ENCODE results near the gene MRPL27.
A peak's percentile ranks its signal among the peaks of the same experiment; 100 is the strongest.

MRPL27 gene

DNA sequence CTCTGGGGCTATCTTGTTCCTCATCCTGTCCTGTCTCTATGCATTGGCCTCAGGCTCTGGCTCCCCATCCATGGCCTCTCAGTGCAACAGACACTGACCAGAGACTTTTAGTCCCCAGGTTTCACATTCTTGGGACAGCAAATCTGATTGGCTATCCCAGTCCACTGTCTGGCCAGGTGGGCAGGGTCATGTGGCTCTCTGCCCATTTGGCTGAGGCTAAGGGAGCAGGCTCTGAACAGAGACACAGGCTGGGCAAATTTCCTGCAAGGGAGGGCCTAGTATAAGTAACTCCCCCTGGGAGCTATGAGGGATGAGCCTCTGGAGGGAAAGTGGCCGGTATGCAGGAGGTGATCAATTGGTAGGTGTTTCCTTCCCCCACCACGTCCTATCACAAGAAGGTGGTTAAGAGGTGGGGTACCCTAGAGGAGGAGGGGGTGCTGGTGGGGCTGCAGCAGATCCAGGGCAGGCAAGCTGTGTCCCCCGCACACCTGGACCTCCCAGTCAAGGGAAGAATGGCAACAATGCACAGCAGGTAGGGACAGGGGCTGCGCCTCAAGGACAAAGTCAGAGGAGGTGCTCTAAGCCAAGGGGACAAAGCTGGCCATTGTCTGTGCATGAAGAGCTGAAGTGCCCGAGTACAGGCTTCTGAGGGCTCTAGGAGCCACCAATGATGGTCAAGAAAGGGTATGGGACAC is 13.8 kb downstream of the MRPL27 start:
- DNase-seq = no peak

DNA sequence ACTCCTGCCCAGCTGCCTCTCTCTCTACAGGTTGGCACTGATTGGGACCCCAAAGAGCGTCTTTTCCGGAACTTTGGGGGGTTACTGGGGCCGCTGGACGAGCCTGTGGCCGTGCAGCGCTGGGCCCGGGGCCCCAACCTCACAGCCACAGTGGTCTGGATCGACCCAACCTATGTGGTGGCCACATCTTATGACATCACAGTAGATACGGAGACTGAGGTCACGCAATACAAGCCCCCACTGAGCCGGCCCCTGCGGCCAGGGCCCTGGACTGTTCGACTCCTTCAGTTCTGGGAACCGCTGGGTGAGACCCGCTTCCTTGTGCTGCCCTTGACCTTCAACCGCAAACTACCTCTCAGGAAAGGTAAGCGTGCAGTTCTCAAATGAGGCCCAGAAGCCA is 14.8 kb downstream of the MRPL27 start:
- no peak for DNase-seq

DNA sequence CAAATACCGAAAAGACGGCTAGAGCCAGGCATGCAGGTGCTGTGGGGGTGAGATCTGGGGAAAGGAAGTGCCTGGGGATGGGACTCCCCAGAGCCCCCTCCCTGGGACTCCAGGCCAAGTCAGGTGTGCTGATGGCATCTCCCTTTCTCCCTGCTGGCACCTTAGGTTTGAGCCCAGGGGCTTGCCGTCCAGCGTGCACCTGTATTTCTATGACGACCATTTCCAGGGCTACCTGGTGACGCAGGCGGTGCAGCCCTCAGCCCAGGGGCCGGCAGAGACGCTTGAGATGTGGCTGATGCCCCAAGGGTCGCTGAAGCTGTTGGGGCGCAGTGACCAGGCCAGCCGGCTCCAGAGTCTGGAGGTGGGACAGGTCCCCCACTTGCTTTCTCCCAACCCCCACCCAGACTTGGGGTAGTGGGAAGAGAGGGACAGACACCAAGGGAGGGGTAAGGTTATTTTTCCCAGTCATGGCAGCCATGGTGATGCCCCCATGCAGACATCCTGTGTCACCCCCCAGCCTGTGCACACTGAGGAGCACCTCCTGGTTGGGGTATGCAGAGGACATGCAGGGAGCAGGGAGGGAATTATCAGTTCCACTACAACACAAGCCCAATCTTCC is 16.0 kb downstream of the MRPL27 start:
- DNase-seq = no peak

DNA sequence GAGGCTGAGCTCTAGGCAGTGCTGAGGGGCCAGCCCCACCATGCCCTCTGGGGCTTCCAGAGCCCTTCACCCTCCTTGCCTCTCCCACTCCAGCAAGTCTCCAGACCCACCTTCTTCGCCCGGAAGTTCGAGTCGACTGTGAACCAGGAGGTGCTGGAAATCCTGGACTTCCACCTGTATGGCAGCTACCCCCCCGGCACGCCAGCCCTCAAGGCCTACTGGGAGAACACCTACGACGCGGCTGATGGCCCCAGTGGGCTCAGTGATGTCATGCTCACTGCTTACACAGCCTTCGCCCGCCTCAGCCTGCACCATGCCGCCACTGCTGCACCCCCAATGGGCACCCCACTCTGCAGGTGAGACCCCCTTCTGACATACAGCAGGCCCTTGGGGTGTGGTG is 16.6 kb downstream of the MRPL27 start:
- no peak for DNase-seq

DNA sequence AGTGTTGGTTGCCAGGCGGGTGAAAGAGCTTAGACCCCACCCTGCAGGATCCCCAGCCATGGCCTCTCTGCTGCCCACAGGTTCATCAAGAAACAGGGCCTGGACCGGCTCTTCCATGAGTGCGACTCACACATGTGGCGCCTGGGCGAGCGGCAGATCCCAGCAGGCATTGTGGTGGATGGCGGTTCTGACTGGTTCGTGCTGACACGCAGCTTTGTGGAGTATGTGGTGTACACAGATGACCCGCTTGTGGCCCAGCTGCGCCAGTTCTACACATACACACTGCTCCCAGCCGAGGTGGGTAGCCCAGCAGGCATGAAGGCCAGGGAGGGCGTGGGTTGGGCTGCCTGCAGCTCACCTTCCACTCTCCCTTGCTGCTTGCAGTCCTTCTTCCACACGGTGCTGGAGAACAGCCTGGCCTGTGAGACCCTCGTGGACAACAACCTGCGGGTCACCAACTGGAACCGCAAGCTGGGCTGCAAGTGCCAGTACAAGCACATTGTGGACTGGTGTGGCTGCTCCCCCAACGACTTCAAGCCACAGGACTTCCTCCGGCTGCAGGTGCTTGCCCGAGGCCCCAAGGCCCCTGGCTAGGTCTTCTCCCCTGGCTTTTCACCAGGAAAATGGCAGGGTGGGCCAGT is 17.2 kb downstream of the MRPL27 start:
- no peak for DNase-seq

DNA sequence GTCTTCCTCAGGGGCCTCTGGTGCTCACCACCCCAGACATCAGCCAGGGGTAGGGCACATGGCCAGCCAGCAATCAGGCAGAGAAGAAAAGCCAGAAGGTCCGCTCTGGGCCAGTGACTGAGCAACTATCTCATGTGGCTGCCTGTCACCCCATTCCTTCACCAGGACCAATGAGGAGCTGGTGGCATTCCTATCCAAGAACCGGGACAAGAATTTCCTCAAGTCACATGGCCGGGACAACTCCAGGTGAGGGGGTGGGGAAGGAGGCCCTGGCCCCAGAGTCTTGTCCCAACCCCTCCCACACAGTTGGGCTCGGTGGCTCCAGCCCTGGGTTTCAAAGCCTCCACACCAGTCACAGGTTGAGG is 17.7 kb downstream of the MRPL27 start:
- no peak for DNase-seq

DNA sequence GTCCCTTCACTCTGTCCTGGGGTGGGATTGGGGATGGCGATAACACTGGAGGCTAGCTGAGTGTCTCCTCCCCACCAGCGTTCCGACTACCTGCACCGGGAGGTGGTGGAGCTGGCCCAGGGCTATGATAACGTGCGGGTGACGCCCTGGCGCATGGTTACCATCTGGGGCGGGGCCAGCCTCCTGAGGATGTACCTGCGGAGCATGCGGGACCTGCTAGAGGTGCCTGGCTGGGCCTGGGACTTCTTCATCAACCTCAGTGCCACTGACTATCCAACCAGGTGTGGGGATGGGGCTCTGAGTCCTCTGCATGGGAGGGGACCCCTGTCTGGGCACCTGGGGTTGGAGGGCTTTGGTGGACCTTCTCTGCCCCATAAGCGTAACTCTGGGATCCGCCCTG is 18.2 kb downstream of the MRPL27 start:
- no peak for DNase-seq

DNA sequence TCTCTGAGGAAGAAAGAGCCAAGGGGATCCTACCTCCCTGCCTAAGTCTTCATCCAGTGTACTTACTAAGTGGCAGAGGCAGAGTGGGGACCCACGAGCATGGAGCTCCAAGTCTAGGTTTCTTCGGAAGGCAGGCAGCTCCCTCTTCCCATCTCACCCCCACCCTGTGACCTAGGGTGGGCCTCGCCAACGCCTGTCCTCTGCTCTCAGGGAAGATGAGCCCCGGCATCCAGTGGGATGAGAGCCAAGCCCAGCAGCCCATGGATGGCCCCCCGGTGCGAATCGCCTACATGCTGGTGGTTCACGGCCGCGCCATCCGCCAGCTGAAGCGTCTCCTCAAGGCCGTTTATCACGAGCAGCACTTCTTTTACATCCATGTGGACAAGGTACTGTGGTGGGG is 18.8 kb downstream of the MRPL27 start:
- no peak for DNase-seq

DNA sequence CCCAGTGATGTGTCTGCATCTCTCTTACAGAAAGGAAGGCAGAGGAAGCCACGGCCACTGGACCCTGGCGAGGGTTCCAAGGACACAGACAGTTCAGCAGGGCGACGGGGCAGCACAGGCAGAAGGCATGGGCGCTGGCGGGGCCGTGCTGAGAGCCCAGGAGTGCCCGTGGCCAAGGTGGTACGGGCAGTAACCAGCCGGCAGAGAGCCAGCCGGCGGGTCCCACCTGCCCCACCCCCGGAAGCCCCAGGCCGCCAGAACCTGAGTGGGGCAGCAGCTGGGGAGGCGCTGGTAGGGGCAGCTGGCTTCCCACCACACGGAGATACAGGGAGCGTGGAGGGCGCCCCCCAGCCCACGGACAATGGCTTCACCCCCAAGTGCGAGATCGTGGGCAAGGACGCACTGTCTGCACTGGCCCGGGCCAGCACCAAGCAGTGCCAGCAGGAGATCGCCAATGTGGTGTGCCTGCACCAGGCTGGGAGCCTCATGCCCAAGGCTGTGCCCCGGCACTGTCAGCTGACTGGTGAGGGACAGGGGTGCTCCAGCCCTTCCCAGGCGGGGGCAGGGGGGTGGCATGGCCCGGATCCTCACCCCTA is 19.3 kb downstream of the MRPL27 start:
- DNase-seq = no peak

DNA sequence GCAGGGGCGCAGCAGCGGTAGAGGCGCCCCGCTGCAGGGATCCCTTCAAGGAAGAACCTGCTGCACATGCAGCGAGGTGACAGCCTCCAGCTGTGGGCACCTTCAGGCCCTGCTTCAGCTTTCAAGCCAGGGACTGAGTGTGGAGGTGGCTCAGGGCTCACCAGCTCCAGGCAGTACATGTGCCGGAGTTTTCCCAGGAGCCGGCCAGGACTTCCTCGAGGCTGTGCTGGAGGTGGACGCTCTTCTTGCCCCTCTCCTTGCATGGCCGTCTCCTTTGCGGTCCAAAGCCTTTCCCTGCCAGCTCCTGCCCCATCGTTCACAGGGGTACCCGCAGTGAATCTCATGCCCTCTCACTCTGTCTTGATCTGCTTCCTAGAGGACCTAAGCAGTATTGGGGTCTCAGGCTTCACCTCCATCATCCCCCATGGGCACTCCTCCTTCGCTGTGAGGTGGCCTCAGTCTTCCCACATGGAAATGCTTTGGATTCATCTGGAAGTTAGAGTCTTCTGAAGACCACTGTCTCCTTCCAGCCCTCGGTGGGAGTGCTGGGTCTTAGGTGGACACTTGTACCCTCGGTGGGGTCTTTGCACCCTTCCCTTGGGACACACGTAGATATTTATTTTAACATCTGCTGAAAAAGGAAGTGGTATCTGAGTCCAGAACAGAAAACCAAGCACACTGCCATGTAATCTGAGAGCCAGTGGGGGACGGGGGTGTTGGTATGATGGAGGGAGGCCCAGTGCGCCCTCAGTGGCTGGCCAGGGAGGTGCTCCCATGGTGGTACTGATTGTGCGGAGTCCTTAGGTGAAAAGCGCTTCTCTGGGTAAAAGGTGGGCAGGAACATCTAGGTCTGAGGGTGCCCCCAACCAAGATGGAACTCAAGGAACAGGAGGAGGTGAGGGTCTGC is 20.0 kb downstream of the MRPL27 start:
- DNase-seq = no peak

DNA sequence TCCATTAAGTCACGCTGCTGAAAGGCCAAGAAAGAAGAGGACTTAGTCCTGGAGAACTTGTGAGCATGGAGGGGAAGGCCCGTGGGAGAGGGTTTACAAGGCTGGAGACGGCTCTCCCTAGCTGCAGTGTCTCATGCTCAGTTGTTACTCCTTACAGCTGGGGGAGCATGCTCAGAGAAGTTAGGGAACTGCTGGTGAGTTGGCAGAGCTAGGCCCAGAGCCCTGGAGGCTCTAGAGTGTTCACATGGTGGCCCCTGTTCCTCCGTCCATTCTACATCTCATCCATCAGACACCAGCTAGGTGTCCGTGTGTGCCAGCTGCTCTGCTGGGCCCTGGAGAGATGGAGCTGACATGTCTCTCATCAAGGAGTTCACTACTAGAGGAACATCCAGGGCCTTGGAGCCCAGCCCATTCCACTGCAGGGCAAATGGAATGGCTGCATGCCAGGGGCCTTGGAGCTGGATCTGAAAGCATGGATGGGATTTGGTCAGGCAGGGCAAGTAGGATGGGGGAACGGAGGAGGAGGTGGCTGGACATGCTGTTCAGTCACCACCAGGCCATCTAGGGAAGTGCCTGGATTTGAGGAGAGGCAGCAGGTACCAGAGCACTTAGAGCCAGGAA is 20.8 kb downstream of the MRPL27 start:
- DNase-seq = no peak

DNA sequence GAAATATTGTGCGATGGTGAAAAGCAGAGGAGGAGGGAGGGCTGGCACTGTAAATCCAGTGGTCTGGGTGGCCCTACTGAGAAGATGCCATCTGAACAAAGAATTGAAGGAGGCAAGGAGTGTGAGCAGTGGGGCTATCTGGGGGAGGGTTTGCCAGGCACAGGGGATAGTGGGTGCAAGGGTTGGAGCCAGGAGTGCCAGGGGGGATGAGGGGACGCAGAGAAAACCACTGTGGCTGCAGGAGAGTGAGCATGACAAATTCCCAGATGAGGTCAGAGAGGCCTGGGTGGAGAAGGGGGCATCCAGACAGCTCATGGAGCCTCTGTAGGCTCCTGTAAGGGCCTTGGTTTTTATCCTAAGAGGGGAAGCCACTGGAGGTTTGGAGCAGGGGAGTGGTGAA is 22.3 kb downstream of the MRPL27 start:
- no peak for DNase-seq

DNA sequence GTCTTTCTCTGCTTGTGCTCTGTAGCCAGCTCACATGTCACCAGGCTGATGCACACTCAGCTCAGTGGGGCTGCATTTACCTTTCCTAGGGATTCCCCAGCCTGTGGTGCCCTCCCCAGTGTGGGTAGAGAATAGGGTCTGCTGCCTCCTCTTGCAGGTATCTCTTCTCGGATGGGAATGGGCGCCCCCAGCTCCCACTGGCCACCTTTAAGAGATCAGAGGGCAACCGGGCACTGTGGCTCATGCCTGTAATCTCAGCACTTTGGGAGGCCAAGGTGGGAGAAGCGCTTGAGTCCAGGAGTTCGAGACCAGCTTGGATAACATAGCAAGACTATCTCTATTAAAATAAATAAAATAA is 23.8 kb downstream of the MRPL27 start:
- DNase-seq = no peak

DNA sequence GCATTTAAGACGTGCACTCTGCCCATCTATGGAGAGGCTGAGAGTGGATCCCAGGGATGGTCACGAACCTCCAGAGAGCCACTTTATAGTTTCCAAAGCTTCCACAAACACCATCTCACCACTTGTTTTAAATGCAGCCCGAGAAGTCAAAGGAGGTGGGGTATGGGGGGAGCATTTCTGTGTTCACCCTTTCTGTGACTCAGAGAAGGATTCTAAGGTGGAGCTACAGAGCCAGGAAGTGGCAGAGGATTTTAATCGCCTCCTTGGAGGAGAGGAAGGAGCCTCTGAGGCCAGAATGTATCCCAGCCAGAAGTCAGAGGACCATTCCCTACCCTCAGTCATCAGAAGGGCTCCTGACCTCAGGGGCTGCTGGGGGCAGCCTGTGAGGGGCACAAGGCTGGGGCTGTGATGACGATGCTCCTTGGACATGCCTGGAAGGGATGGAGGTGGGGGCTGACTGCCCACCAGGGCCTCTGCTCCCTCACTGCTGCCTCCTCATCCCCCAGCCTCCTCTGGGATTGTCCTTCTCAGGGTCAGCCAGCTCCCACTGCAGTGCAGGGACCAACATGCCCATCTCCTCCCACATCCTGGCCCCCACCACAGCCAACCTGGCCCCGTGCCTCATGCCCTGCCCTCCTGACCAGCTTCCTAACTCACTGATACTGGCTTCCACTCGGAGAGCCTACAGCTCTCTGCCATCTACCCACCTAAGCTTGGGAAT is 24.3 kb downstream of the MRPL27 start:
- DNase-seq = no peak

DNA sequence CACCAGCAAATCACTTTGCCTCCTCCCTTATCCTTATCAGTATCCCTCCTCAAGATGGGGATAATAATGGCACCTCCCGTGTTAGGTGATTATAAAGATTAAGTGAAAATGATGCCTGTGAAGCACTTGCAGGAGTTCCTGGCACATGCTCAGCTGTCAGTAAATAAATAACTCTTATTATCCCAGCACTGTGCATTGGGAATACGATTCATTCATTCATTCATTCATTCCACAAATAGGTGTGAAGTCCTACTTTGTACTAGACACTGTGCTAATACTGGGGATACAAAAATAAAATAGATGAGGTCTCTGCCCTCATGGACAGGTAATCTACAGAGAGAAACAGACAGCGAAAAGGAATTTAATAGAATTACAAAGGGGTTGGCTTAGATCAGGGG is 25.1 kb downstream of the MRPL27 start:
- DNase-seq = no peak

DNA sequence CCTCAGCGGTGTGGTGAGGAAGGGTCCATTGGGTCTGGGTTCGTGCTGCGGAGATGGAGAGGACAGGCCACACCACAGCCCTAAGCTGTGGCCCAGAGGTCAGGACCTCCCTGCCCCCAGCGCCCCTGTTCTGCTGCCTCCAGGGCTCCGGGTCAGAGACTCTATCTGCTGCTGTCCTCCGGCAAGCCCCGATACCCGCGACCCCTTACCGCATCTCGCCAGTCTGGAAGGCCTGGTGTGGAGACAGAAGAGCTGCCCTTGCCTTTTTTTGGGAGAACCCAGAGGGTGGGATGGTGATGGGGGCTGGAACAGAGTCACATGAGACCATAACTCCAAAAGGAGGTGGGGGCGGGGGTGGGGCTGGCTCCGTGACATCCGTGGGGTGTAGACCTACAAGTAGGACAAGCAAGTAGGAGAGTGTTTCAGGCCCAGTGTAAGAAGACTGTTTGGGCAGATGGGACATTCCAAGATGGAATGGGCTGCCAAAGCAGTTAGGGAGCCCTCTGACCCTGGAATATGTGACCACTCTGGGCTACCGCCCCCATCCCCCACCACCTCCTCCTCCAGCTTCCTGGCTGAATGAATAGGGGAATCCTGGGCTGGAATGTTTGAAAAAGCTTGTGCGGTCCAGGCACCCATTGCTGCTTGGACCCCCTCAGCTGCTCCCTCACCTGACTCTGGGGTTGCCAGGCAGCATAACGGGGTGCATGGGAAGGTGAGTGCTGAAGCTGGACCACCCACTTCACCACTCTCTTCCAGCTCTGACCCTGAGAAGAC is 25.7 kb downstream of the MRPL27 start:
- no peak for DNase-seq

DNA sequence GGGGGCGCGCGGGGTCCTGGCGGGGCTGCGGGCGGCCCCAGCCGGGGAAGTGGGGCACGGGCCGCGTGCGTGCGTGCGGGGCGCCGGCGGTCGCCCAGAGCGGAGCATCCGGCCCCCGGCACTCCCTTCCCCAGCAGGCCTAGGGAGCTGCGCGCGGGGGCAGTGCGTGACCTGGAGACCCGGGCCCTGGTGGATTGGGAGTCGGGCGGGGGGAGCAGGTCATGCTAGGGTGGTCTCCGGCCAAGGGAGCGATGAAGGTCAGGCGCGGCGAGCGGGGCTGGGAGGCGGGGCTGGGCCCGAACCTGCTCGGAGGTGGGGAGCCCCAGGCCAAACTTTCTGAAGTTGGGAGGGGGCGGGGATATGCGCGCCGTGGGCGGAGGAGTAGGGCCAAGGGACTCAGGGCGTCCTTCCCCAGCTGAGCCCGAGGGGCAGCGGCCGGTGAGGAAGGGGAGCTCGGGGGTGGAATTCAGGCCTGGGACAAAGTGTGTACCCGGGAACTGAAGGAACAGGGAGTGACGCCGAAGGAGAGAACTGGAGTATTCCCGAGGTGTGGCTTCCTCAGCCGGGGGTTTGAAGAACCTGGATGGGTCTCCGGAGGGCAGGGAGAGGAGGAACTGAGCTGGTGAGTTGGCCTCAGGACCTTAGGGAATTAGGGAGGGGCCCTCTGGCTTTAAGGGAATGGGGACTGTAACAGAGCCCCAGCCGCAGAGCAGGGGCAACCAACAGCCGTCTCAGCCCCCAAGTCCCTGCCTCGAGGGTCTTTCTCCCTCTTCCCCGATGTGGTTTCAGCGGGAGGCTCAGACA is 26.5 kb downstream of the MRPL27 start:
- no peak for DNase-seq

DNA sequence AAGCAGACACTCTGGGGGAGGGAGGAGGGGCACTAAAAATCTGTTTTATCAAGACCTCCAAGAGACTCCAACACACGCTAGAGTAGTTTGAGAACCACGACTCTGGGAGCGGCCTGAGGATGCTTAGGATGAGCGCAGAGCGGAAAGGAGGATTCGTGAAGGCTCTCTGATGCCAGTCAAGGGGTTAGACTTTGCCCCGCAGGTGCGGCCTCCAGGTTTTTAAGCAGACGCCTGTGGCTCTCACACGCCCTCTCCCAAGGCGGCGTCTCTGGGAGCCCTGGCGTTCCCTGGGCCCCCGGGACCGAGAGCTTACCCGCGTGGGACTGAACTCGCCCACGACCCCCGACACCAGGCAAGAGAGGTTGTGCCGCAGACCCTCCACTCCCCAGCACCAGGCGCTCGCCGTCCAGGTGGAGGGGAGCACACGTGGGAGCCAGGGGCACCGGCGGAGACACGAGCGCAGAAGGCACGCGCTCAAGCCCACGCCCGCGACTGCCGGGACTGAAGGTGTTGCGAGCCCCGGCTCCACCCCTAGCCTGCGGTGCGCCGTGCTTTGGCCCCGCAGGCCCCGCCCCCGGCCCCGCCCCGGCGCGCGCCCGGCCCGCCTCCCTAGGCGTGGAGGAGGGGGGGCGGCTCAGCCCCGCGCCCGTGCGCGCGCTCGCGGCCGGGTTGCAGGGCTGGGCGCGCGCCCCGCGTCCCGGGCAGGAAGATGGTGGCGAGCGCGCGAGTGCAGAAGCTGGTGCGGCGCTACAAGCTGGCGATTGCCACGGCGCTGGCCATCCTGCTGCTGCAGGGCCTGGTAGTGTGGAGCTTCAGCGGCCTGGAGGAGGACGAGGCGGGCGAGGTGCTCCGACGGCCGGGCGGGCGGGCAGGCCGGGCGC is 27.3 kb downstream of the MRPL27 start, which contains the start of gene XYLT2:
Gene XYLT2 (plus strand): TSS at position 695 of the 881 bp plus-strand sequence. CDS start 15 bp downstream, at position 710.
- peak; percentile 83 for DNase-seq

DNA sequence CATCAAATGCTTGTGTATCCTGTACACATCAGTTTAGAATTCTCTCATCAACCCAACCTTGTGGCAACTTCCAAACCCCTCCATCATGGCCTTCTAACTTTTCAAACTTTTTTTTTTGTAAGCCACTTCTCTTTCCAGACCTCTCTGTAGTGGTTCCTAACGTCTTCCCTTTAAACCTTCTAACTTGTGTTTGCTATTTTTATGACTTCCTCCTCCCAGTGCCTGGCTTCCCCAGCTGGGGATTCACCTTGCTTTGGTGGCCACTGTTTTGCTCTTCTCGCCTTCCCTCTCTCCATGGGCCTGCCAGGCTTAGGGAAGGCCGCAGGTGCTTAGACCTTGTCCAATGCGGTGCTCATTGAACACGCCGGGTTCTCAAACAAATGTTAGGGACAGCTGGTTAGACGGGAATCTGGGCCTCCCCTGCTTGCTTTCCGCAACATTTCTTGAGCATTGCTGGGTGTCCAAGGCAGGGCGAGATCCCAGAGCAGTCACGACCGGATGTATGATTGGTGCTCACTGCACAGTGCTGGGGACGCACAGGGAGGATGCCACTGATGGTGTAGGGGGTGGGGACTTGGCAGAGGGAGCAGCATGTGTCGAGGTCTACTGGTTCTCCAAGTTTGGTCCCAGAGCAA is 28.1 kb downstream of the MRPL27 start:
- no peak for DNase-seq
